ENCODE data around the gene TRIM43.
"Not testable (repeated sequence)": the region's sequence is repeated elsewhere in the genome, so short reads cannot be mapped to it uniquely, and the experiment has no call there.

Gene TRIM43

DNA sequence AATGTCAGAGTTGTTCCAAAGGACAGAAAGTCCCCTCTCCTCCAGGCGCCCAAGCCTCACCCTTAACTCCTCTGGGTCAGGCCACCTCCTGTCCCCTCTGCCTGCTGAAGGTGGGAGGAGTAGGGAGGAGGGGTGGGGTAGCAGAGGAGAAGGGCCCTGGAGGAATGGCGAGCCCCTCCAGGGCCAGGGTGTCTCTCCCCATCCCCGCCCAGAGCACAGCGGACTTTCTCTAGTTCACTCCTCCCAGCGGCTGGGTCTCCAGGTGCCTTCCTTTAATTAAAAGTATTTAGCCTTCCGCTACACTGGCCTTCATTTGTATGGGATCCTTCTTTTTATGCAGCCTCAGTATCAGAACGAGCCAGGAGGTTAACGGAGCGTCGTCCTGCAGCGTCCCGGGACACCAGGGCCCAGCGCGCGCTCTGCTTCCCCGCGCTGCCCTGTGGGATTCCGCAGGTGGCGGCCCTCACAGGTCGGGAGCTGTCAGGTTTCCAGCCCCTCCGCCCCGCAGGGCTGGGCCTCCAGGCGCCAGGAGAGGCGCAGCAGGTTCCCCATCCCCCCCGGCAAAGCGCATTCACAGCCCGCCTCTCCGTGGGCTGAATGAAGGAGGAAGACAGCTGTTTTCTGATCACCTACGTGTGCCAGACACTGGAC lies 57.2 kb downstream of the TRIM43 start:
- not testable (repeated sequence) for H3K27me3 ChIP-seq; H3K4me3 ChIP-seq; H3K9ac ChIP-seq; H4K20me1 ChIP-seq; H3K27ac ChIP-seq; H3K9me3 ChIP-seq (replicated peaks in 1 of 11); H3K4me2 ChIP-seq; H3K36me3 ChIP-seq; H3K4me1 ChIP-seq

Measured in BLaER1 treated with 17β-estradiol and CSF1 and Interleukin-3, amounts not matched to agents 10 nM and 100 nM (cell line).